Measurements from ENCODE around the gene NAV3. TPM values are rescaled to one million over a fixed set of nuclear protein-coding genes. Genes with fewer than 3 reads are reported as not detected.

Gene NAV3
- total and polyA plus RNA-seq, 12 donors: 5.0 to 53.4 (median 25.9) TPM

DNA sequence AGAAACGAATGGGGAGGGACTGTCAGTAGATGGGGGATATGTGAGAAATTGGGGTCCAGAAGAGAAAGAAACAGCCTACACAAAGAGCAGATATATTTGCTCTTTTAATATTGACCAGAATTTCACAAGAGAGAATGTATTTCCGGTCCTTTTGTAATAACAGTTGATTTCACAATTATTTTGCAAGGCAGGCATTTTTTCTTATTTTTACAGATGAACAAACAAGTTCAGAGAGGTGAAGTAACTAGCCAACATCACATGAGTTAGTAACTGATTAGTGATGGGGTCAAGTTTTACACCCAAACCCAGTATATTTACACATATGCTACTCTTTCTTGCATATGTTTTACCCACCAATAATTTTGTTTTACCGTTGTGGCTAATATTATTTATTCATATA is 188.2 kb downstream of the NAV3 start:
- no peak overlapping the region for H3K4me3 ChIP-seq
- H3K27me3 ChIP-seq: no peaks in the 10 kb centered on the region
- 75 to 84% (median 81%) methylated on average over 3 of the region's 3 CpGs for WGBS, 4 donors
- TF ChIP-seq POLR2A (IDR thresholded peaks at IDR 0.05): no peak
- TF ChIP-seq, protein P1, sequence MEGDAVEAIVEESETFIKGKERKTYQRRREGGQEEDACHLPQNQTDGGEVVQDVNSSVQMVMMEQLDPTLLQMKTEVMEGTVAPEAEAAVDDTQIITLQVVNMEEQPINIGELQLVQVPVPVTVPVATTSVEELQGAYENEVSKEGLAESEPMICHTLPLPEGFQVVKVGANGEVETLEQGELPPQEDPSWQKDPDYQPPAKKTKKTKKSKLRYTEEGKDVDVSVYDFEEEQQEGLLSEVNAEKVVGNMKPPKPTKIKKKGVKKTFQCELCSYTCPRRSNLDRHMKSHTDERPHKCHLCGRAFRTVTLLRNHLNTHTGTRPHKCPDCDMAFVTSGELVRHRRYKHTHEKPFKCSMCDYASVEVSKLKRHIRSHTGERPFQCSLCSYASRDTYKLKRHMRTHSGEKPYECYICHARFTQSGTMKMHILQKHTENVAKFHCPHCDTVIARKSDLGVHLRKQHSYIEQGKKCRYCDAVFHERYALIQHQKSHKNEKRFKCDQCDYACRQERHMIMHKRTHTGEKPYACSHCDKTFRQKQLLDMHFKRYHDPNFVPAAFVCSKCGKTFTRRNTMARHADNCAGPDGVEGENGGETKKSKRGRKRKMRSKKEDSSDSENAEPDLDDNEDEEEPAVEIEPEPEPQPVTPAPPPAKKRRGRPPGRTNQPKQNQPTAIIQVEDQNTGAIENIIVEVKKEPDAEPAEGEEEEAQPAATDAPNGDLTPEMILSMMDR (IDR thresholded peaks at IDR 0.05): no peak
- no peaks in the 10 kb centered on the region for H3K9me3 ChIP-seq (replicated peaks in 1 of 3)
- peaks cover 0 to 8% of the 10 kb centered on the region in 2 donors for H3K4me1 ChIP-seq (replicated peaks in 1 of 2)
- no peak for DNase-seq
- no peak overlapping the region for H3K27ac ChIP-seq
- intact Hi-C loops (cut with DNase I): no loop called here
- no peaks in the 10 kb centered on the region for H3K36me3 ChIP-seq (replicated peaks in 1 of 2)

DNA sequence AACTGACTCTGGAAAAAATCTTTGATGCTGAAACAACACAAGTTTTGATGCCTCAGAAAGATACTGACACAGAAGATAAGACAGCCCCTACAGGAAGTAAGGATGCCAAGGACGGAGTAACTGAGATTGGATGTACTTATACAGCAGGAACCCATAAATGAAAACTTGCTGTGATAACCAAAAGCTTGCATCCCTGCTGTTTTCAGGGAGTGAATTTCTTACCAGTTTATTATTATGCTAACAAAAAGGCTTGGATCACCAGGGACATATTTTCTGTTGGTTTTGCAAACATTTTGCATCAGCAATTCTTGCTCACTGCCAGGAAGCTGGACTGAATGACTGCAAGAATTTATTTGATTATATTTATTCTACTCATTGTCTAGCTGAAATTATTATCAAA is 197.7 kb downstream of the NAV3 start:
- Histone ChIP-seq H3K36me3 (replicated peaks in 1 of 2) (no peaks in the 10 kb centered on the region), H3K27ac (no peak overlapping the region), H3K9me3 (replicated peaks in 1 of 3) (no peaks in the 10 kb centered on the region), H3K27me3 (no peaks in the 10 kb centered on the region), H3K4me1 (replicated peaks in 1 of 2) (no peaks in the 10 kb centered on the region), H3K4me3 (no peak overlapping the region)
- DNase-seq: no peak
- WGBS, 4 donors: 59 to 90% (median 84%) methylated on average over 1 of the region's 1 CpG
- TF ChIP-seq, protein P1 (IDR thresholded peaks at IDR 0.05): no peak
- no peak for TF ChIP-seq POLR2A (IDR thresholded peaks at IDR 0.05)
- intact Hi-C loops (cut with DNase I): no loop called here

DNA sequence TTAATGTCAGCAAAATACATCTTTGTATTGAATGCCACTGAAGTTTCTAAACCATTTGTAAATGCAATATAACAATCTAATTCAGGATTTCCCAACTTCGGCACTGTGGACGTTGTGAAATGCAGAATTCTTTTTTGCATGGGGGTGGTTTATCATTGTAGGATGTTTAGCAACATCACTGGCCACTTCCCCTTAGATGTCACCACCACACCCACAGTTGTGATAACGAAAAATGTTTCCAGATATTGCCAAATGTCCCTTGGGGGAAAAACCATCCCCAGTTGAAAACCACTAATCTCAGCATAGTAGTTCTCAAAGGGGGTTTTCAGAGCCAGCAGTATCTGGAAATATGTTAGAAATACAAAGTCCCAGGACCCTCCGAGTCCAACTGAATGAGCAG is 203.3 kb downstream of the NAV3 start:
- no peak for TF ChIP-seq POLR2A (IDR thresholded peaks at IDR 0.05)
- TF ChIP-seq, protein P1 (IDR thresholded peaks at IDR 0.05): no peak
- WGBS, 4 donors: 51 to 62% (median 56%) methylated on average over 4 of the region's 4 CpGs
- peak in 2 of 7 donors; percentile 8 to 23 for DNase-seq

DNA sequence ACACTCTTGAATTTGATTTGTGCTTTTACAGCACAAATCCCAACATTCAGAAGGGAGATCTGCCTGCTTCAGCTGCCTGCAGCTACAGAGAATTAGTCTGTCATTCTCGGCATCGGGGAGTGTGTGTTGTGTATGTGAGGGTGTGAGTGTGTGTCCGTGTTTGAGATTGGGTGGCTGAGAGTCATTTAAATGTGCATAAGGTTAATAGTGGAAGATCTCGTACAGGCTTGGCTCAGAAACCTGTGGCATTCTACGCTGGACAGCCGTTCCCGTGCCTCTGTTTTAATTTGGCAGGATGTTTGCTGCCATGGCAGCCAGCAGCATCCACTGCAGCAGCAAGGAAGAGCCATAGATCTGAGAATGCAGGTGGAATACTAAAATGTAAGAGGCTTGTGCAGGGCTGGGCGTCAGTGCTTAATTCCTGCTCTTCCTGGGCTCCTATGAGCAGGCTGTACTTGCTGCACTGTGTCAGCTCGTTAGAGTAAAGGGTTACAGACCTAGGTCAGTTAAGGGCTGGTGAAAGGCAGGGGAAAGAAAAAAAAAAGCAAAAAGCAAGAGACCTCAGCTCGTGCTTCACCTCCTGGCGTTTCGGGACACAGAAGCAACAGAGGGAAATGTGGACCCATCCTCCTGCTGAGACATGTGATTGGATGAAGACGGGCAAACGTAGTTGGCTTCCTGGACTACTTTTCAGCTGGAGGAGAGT is 205.4 kb downstream of the NAV3 start:
- intact Hi-C loops (cut with DNase I): no loop called here
- H3K27me3 ChIP-seq: no peaks in the 10 kb centered on the region
- H3K36me3 ChIP-seq (replicated peaks in 1 of 2): no peaks in the 10 kb centered on the region
- H3K9me3 ChIP-seq (replicated peaks in 1 of 3): no peaks in the 10 kb centered on the region
- no peaks in the 10 kb centered on the region for H3K4me1 ChIP-seq (replicated peaks in 1 of 2)
- no peak for TF ChIP-seq POLR2A (IDR thresholded peaks at IDR 0.05)
- TF ChIP-seq, protein P1 (IDR thresholded peaks at IDR 0.05): no peak
- peak overlapping the region in 2 of 5 donors; percentile 50 to 59 for H3K27ac ChIP-seq
- peak overlapping the region in 1 of 4 donors; percentile 32 for H3K4me3 ChIP-seq
- peak in 5 of 7 donors; percentile 14 to 59 (median 23) for DNase-seq
- WGBS, 4 donors: 24 to 58% (median 43%) methylated on average over 14 of the region's 14 CpGs

More for the DNA sequence above, 203.3 kb downstream of the NAV3 start:
- Histone ChIP-seq H3K4me1 (replicated peaks in 1 of 2) (no peaks in the 10 kb centered on the region), H3K9me3 (replicated peaks in 1 of 3) (no peaks in the 10 kb centered on the region), H3K27me3 (no peaks in the 10 kb centered on the region), H3K36me3 (replicated peaks in 1 of 2) (no peaks in the 10 kb centered on the region), H3K27ac (peak overlapping the region in 1 of 5 donors; percentile 3), H3K4me3 (no peak overlapping the region)
- intact Hi-C loops (cut with DNase I): no loop called here
